ENCODE results near the gene ATP13A3.

ATP13A3 gene

GRCh38 chr3:194449913-194450312 lies 36.9 kb downstream of the ATP13A3 start:
- H3K4me3 ChIP-seq (ENCODE audit: low read depth, low read length): no peak overlapping the region
- no peak for TF ChIP-seq CTCF (IDR thresholded peaks at IDR 0.05; ENCODE audit: low read depth, low read length)

DNA sequence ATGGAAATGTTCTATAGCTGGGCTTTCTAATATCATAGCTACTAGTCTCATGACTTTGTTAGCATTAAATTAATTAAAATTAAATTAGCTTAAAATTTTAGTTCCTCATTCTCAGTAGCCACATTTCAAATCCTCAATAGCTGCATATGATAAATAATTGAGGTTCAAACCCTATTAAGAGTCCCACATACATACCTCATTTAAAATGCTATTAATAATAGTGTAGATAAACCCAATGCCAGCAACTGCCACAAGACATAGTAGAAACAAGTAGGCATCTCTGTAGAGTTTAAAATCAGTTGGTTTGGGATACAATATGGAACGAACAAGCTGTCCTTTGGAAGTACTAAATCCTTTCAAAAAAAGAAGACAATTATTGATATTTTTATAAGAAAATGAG lies 39.1 kb downstream of the ATP13A3 start:
- H3K4me3 ChIP-seq (ENCODE audit: low read depth, low read length): no peak overlapping the region
- no peak for TF ChIP-seq CTCF (IDR thresholded peaks at IDR 0.05; ENCODE audit: low read depth, low read length)

DNA sequence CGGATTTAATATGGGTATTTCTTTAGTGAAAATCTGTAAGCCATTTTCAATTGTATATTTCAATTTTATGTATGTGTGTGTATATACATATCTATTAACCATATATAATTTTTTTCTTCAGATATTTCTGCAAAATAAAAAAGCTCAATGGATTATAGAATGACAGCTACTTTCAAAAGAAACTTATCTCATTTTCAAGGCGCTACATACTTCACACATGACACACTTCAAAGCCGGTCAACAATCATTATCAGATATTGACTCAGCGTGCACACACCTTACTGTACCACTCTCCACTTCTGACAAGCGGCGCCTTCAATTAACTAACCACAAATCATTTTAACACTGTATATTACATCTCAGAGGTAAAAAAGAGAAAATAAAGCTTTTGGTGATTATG lies 39.6 kb downstream of the ATP13A3 start:
- TF ChIP-seq CTCF (IDR thresholded peaks at IDR 0.05; ENCODE audit: low read depth, low read length): no peak
- H3K4me3 ChIP-seq (ENCODE audit: low read depth, low read length): no peak overlapping the region

- no peak overlapping the region for H3K4me3 ChIP-seq (ENCODE audit: low read depth, low read length)
- TF ChIP-seq CTCF (IDR thresholded peaks at IDR 0.05; ENCODE audit: low read depth, low read length): no peak
Observed at GRCh38 chr3:194446754-194447153, 40.0 kb downstream of the ATP13A3 start.

- TF ChIP-seq CTCF (IDR thresholded peaks at IDR 0.05; ENCODE audit: low read depth, low read length): no peak
- H3K4me3 ChIP-seq (ENCODE audit: low read depth, low read length): no peak overlapping the region
Observed at GRCh38 chr3:194446172-194446571, 40.6 kb downstream of the ATP13A3 start.

GRCh38 chr3:194443901-194444300 lies 42.9 kb downstream of the ATP13A3 start:
- no peak for TF ChIP-seq CTCF (IDR thresholded peaks at IDR 0.05; ENCODE audit: low read depth, low read length)
- no peak overlapping the region for H3K4me3 ChIP-seq (ENCODE audit: low read depth, low read length)

DNA sequence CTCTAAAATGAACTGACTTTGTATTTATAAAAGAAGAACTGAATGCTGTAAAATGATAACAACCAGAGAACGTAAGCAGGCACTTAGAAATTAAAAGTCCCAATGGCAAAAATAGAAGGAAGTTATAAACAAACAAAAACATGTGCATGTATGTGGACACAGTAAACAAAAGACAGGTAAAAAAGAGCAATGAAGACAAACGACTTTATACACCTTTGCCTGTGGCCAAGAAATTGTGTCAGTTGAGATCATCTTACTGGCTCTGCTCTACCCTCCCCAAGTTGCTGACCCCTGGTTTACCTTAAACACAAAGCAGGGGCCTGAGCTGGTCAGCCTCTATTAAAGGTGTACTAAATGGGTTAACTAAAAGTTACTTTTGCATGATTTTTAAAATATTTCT lies 46.0 kb downstream of the ATP13A3 start:
- TF ChIP-seq CTCF (IDR thresholded peaks at IDR 0.05; ENCODE audit: low read depth, low read length): no peak
- no peak overlapping the region for H3K4me3 ChIP-seq (ENCODE audit: low read depth, low read length)
